HepG2 (cell line): ENCODE data around the gene UBTD1. TPM values are rescaled to one million over a fixed set of nuclear protein-coding genes. Genes with fewer than 3 reads are reported as not detected.

Experiments
- ATAC-seq: fragments of 200-7000 bp; cut with Tn5 transposase; 3 replicates; pipeline ENCODE4 v1.9.1; 2020; ENCODE audit warnings: mild to moderate bottlenecking, moderate library complexity
- BruUV-seq: library from RNA; stranded (reverse); fragments of 400-500 nt; replicated peaks from 2 replicates; lab custom pipeline; 2021; lab: Mats Ljungman, UMichigan
- CTCF ChIA-PET: fragments of 300-600 bp; formaldehyde crosslinking; extraction: SDS; loops from one replicate; lab custom pipeline; 2021; ENCODE audit warnings: low total read pairs, inconsistent platforms, low intra/inter-chr PET ratio; lab: Yijun Ruan, JAX
- POLR2A ChIA-PET: fragments of 350-600 bp; sonication (Branson Sonifier 250); formaldehyde crosslinking; loops from one replicate; lab custom pipeline; 2020; ENCODE audit warnings: antibody characterized with exemption, inconsistent platforms; lab: Yijun Ruan, JAX
- DNase-seq: peaks from one replicate; pipeline ENCODE4 v3.0.0-alpha.2; 2015; ENCODE audit warnings: low spot score
- FAIRE-seq: peaks from 3 replicates; lab custom pipeline; 2011; peaks lifted over from hg19 to GRCh38; lab: Jason Lieb, UNC
- H2AFZ ChIP-seq: one replicate; pipeline ENCODE4 v1.6.1; 2011; ENCODE audit warnings: low read length, inconsistent platforms
- H3K27ac ChIP-seq: fragments of 300-600 bp; 3 replicates; pipeline ENCODE4 v1.8.0; 2011; ENCODE audit warnings: mixed run types, mild to moderate bottlenecking, mixed read lengths, low read length, inconsistent platforms; ENCODE audit not compliant: insufficient read depth; ENCODE audit errors: extremely low read length
- H3K27me3 ChIP-seq, 2 experiments: fragments of 200-600 bp in 1 of 2; 2 replicates in 1 of 2; 3 replicates in 1 of 2; pipeline versions ENCODE4 v1.6.0 to v1.8.0; 2011; ENCODE audit warnings: low read length in 2 of 2, mild to moderate bottlenecking in 2 of 2, moderate library complexity in 2 of 2, inconsistent platforms in 1 of 2; ENCODE audit not compliant: insufficient read depth in 2 of 2, control insufficient read depth in 1 of 2
- H3K36me3 ChIP-seq, 2 experiments: fragments of 200-600 bp in 1 of 2; replicated peaks in 1 of 2; 2 replicates in 1 of 2; 3 replicates in 1 of 2; pipeline versions ENCODE4 v1.5.1 to v1.8.0; 2011; ENCODE audit warnings: low read length in 2 of 2, inconsistent platforms in 1 of 2; ENCODE audit not compliant: insufficient read depth in 2 of 2, control insufficient read depth in 1 of 2
- H3K4me1 ChIP-seq: 2 replicates; pipeline ENCODE4 v1.5.1; 2012; ENCODE audit warnings: low read length, inconsistent platforms; ENCODE audit not compliant: insufficient read depth
- H3K4me2 ChIP-seq: 2 replicates; pipeline ENCODE4 v1.6.0; 2011; ENCODE audit warnings: low read depth, low read length, inconsistent platforms
- H3K4me3 ChIP-seq, 3 experiments: fragments of 200-600 bp in 1 of 3; sonication (generic), shearing (Covaris generic) in 1 of 3; replicated peaks in 1 of 3; 2 replicates each; pipeline ENCODE4 v1.5.1; 2011 to 2016; ENCODE audit warnings: low read length in 3 of 3, inconsistent platforms in 2 of 3, low read depth in 2 of 3, mild to moderate bottlenecking in 2 of 3, control low read depth in 1 of 3, mixed read lengths in 1 of 3; ENCODE audit not compliant: insufficient read depth in 1 of 3
- H3K79me2 ChIP-seq: one replicate; pipeline ENCODE4 v1.6.1; 2011; ENCODE audit warnings: low read length, inconsistent platforms; ENCODE audit not compliant: insufficient read depth
- H3K9ac ChIP-seq: 2 replicates; pipeline ENCODE4 v1.6.0; 2011; ENCODE audit warnings: mild to moderate bottlenecking, low read depth, low read length, inconsistent platforms; ENCODE audit not compliant: insufficient read depth
- H3K9me3 ChIP-seq: 2 replicates; pipeline ENCODE4 v1.5.1; 2012; ENCODE audit warnings: mild to moderate bottlenecking, low read length
- H4K20me1 ChIP-seq: 2 replicates; pipeline ENCODE4 v1.6.0; 2011; ENCODE audit warnings: inconsistent platforms, mild to moderate bottlenecking, low read length, moderate library complexity; ENCODE audit not compliant: insufficient read depth
- ESRRA ChIP-seq: sonication (generic); formaldehyde crosslinking; IDR thresholded peaks from 2 replicates; pipeline ENCODE4 v1.5.1; 2020; ENCODE audit warnings: mild to moderate bottlenecking, low read depth, missing genetic modification reagents
- KLF16 ChIP-seq, 2 experiments: sonication (generic) in 1 of 2; formaldehyde crosslinking in 1 of 2; IDR thresholded peaks; 2 replicates each; pipeline versions ENCODE4 v1.6.1 to v1.8.0; 2016 to 2023; ENCODE audit warnings: missing genetic modification reagents in 2 of 2, missing compliant biosample characterization in 1 of 2
- KMT2B ChIP-seq: IDR thresholded peaks from 2 replicates; pipeline ENCODE4 v1.6.1; 2016; ENCODE audit warnings: missing genetic modification reagents, missing compliant biosample characterization
- RAD21 ChIP-seq: fragments of 450-650 bp; formaldehyde crosslinking; IDR thresholded peaks from 2 replicates; pipeline ENCODE4 v1.5.0; 2020; ENCODE audit warnings: mild to moderate bottlenecking
- SMC3 ChIP-seq: IDR thresholded peaks from 2 replicates; pipeline ENCODE4 v1.6.1; 2011; ENCODE audit warnings: low read length, improper control_type of control experiment
- STAG1 ChIP-seq: sonication (generic); formaldehyde crosslinking; IDR thresholded peaks from 2 replicates; pipeline ENCODE4 v1.4.0; 2020; ENCODE audit warnings: missing genetic modification reagents
- WGBS: methylation state at CpG from one replicate; pipeline ENCODE4 v1.1.6; 2017; ENCODE audit warnings: low lambda C conversion rate; 5-methylcytosine and 5-hydroxymethylcytosine counted together
- in situ Hi-C: cut with HindIII; loops from 2 replicates; pipeline ENCODE4 v1.10.0; 2017; ENCODE audit warnings: low pct_unique_long_range_greater_than_20kb; ENCODE audit not compliant: extremely low pct_ligation_motif_present
- intact Hi-C: fragments of 100-400 bp; cut with micrococcal nuclease; formaldehyde crosslinking; loops from one replicate; pipeline ENCODE4 v1.10.0; 2022; ENCODE audit not compliant: unreplicated experiment
- polyA plus RNA-seq, 8 experiments: library from polyadenylated mRNA; depleted of rRNA in 3 of 8; stranded (reverse) in 7 of 8; unstranded in 1 of 8; fragments of >200 nt; fragmentation: Illumina TruSeq in 4 of 8; extraction: Trizol in 4 of 8; gene quantifications; 2 replicates each; pipeline versions ENCODE4 v1.2.1 to v1.2.3, GENCODE V29; 2011 to 2016; ENCODE audit warnings: low read depth in 4 of 8, missing spikeins in 1 of 8, mixed read lengths in 1 of 8; ENCODE audit not compliant: insufficient read depth in 1 of 8
- total RNA-seq, 5 experiments: library from RNA; depleted of rRNA; stranded (reverse); fragments of >200 nt; fragmentation: Illumina TruSeq; extraction: Trizol; gene quantifications; 2 replicates each; pipeline ENCODE4 v1.2.3, GENCODE V29; 2016; ENCODE audit warnings: low read depth in 1 of 5
- TF ChIP-seq, protein P1 (sequence below): fragments of 450-650 bp; IDR thresholded peaks from 2 replicates; pipeline ENCODE4 v1.6.1; 2017; ENCODE audit warnings: mild to moderate bottlenecking
- TF ChIP-seq, protein P2 (sequence below): sonication (generic); formaldehyde crosslinking; IDR thresholded peaks from 2 replicates; pipeline ENCODE4 v1.5.0; 2020; ENCODE audit warnings: mild to moderate bottlenecking, missing genetic modification reagents, moderate library complexity

Gene UBTD1
- total and polyA plus RNA-seq, 2 of the 13 experiments (the other 11 are each of a cell fraction or from before 2014, with no cell fraction given) = 7.9 to 10.0 TPM

DNA sequence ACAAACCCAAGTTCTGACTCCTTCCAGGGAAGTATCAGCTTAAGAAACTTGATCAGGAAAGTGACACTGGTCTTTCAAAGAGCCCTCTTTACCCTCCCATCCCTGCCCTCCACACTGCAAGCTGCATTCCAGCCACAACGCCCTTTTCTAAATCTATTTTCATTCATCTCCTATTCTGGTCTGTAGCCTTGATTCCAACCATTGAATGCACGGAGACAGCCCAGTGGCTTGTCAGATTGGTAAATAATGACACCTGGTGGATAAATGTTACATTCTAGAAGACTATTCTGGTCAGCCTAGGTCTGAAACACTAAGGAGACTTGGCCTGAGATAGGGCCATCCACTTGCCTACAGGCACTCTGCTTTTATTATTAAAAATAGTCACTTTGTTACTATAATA lies 113.7 kb downstream of the UBTD1 start:
- intact Hi-C loops (loop anchor here (1.0 to 5.0 kb wide), 3 partner anchors 40 to 205 kb away; partner anchors contain the start of gene ANKRD2), in situ Hi-C loops (loop anchor here (5.0 kb wide), 1 partner anchor 40 kb away; the partner anchor contains the start of gene ANKRD2)
- H4K20me1 ChIP-seq = no peaks in the 10 kb centered on the region
- H3K9me3 ChIP-seq = no peaks in the 10 kb centered on the region
- TF ChIP-seq ESRRA (CRISPR knock-in tag) (no peak), SMC3 (peak; percentile 85), KMT2B (CRISPR knock-in tag) (no peak), STAG1 (peak; percentile 83), KLF16 (CRISPR knock-in tag; IDR thresholded peaks at IDR 0.05) (0 out of 4 replicates have a peak, but pooled peaks of 1 of the 2 experiments have one; percentile 24), RAD21 (CRISPR knock-in tag) (peak; percentile 68)
- TF ChIP-seq, protein P1, sequence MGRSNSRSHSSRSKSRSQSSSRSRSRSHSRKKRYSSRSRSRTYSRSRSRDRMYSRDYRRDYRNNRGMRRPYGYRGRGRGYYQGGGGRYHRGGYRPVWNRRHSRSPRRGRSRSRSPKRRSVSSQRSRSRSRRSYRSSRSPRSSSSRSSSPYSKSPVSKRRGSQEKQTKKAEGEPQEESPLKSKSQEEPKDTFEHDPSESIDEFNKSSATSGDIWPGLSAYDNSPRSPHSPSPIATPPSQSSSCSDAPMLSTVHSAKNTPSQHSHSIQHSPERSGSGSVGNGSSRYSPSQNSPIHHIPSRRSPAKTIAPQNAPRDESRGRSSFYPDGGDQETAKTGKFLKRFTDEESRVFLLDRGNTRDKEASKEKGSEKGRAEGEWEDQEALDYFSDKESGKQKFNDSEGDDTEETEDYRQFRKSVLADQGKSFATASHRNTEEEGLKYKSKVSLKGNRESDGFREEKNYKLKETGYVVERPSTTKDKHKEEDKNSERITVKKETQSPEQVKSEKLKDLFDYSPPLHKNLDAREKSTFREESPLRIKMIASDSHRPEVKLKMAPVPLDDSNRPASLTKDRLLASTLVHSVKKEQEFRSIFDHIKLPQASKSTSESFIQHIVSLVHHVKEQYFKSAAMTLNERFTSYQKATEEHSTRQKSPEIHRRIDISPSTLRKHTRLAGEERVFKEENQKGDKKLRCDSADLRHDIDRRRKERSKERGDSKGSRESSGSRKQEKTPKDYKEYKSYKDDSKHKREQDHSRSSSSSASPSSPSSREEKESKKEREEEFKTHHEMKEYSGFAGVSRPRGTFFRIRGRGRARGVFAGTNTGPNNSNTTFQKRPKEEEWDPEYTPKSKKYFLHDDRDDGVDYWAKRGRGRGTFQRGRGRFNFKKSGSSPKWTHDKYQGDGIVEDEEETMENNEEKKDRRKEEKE = no peak
- TF ChIP-seq, protein P2, sequence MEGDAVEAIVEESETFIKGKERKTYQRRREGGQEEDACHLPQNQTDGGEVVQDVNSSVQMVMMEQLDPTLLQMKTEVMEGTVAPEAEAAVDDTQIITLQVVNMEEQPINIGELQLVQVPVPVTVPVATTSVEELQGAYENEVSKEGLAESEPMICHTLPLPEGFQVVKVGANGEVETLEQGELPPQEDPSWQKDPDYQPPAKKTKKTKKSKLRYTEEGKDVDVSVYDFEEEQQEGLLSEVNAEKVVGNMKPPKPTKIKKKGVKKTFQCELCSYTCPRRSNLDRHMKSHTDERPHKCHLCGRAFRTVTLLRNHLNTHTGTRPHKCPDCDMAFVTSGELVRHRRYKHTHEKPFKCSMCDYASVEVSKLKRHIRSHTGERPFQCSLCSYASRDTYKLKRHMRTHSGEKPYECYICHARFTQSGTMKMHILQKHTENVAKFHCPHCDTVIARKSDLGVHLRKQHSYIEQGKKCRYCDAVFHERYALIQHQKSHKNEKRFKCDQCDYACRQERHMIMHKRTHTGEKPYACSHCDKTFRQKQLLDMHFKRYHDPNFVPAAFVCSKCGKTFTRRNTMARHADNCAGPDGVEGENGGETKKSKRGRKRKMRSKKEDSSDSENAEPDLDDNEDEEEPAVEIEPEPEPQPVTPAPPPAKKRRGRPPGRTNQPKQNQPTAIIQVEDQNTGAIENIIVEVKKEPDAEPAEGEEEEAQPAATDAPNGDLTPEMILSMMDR (CRISPR knock-in tag) = peak; percentile 72
- no peaks in the 10 kb centered on the region for H3K4me1 ChIP-seq
- H3K9ac ChIP-seq = no peak overlapping the region
- ChIA-PET CTCF (interaction anchor here (1.1 to 2.0 kb wide), 2 partner anchors 40 to 78 kb away, joined by 3 to 46 read pairs; partner anchors contain the start of gene ANKRD2), POLR2A (no interaction called here)
- no peak overlapping the region for H2AFZ ChIP-seq
- peak; percentile 45 for DNase-seq
- H3K4me3 ChIP-seq = no peak overlapping the region
- no peak overlapping the region for H3K4me2 ChIP-seq
- 57% methylated on average over 2 of the region's 2 CpGs for WGBS
- no peaks in the 10 kb centered on the region for H3K27me3 ChIP-seq
- FAIRE-seq = no peak
- peak; percentile 91 for ATAC-seq
- H3K27ac ChIP-seq = no peak overlapping the region
- BruUV-seq = no TSS peak
- no peaks in the 10 kb centered on the region for H3K79me2 ChIP-seq
- no peaks in the 10 kb centered on the region for H3K36me3 ChIP-seq
